NT2/D1 (cell line): ENCODE measurements around the gene AEBP1.

ENCODE experiments used
- SUZ12 ChIP-seq: IDR thresholded peaks from 2 replicates; pipeline ENCODE4 v1.6.1; 2011; ENCODE audit not compliant: insufficient read length, insufficient read depth; ENCODE audit errors: extremely low read depth
- ZNF274 ChIP-seq: IDR thresholded peaks from 2 replicates; pipeline ENCODE4 v1.6.1; 2011; ENCODE audit warnings: mild to moderate bottlenecking, low read depth, low read length

GRCh38 chr7:44116789-44117666 lies 12.9 kb downstream of the AEBP1 start:
- TF ChIP-seq ZNF274 (no peak), SUZ12 (no peak)
